GM19468 (cell line): Measurements from ENCODE around the gene AURKA.

Experiments
- ATAC-seq: cut with Tn5 transposase; IDR thresholded peaks from one replicate; pipeline ENCODE4 v1.9.1; 2021; ENCODE audit warnings: mild to moderate bottlenecking, moderate library complexity, moderate number of reproducible peaks; ENCODE audit not compliant: unreplicated experiment; ENCODE audit errors: extremely low read depth

Gene AURKA

GRCh38 chr20:56322681-56323080 is 69.3 kb downstream of the AURKA start:
- no peak for ATAC-seq
